ENCODE measurements around the gene STK40. TPM values are rescaled to one million over a fixed set of nuclear protein-coding genes. Genes with fewer than 3 reads are reported as not detected.

The STK40 gene
- total and polyA plus RNA-seq, 9 of the 15 experiments (the other 6 are each of a cell fraction or from before 2014, with no cell fraction given), result 0.69 to 94.3 (median 39.1) TPM

DNA sequence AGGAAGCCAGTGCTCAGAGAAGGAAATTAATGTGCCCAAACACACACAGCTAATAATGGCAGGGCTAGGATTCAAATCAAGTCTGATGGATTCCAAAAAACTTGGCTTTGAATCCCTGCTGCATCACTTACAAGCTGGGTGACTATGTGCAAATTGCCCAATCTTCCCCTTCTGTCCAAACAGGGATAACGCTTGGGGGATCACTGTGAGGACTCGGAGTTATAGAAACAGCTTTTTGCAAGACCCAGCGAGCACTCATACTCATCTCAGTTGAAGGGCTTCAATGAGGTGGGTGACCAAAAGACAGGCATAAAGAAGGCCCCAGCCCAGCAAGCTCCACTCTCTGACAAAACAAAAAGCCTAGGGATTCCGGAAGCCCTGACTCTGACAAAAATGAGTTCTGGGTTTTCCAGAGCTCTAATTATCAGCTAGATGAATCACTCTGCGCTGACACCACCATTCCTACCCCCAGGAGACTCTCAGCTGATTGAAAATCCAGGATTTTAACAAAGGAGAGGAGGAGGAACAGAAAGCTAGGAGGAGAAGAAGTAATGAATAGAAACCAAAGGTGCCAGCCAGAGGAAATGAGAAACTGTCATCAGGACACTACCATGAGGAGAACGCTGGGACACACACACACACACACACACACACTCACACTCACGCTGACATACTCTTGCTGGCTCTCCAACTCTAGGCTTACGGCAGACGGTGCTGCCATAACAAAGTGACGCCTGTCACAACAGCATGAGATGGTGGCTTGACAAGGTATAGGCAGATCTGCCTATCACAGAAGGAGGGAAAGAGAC is 1.6 kb upstream of the STK40 start (continued):
- peak; percentile 4; the same call in 1 of the 2 replicates for TF ChIP-seq ZNF766 (CRISPR knock-in tag; conservative IDR thresholded peaks at IDR 0.05)
- no peak for TF ChIP-seq CCNT2 (IDR thresholded peaks at IDR 0.05; ENCODE audit: borderline replicate concordance, extremely low read depth, insufficient read length, low read depth, low read length)
- peak; percentile 79 for TF ChIP-seq ZNF592 (IDR thresholded peaks at IDR 0.05)
- no peak for TF ChIP-seq ZNF740 (CRISPR knock-in tag; IDR thresholded peaks at IDR 0.05)
- TF ChIP-seq ZNF740 (tag; IDR thresholded peaks at IDR 0.05), result 0 out of 4 replicates have a peak, but pooled peaks of 1 of the 2 experiments have one; percentile 73
- no peak for TF ChIP-seq ETS1 (conservative IDR thresholded peaks at IDR 0.05; ENCODE audit: control insufficient read depth, low read depth, low read length)
- peak; percentile 44 for TF ChIP-seq ZFP36 (IDR thresholded peaks at IDR 0.05; ENCODE audit: low read depth, low read length, partially characterized antibody)
- TF ChIP-seq, protein P1, sequence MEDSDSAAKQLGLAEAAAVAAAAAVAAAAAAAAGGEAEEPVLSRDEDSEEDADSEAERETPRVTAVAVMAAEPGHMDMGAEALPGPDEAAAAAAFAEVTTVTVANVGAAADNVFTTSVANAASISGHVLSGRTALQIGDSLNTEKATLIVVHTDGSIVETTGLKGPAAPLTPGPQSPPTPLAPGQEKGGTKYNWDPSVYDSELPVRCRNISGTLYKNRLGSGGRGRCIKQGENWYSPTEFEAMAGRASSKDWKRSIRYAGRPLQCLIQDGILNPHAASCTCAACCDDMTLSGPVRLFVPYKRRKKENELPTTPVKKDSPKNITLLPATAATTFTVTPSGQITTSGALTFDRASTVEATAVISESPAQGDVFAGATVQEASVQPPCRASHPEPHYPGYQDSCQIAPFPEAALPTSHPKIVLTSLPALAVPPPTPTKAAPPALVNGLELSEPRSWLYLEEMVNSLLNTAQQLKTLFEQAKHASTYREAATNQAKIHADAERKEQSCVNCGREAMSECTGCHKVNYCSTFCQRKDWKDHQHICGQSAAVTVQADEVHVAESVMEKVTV (CRISPR knock-in tag; IDR thresholded peaks at IDR 0.05), result no peak
- no peak for TF ChIP-seq NUFIP1 (IDR thresholded peaks at IDR 0.05; ENCODE audit: partially characterized antibody)
- peak; percentile 66; the same call in 1 of the 2 replicates for TF ChIP-seq ZBTB26 (CRISPR knock-in tag; IDR thresholded peaks at IDR 0.05)
- peak; percentile 52 for TF ChIP-seq MEIS2 (IDR thresholded peaks at IDR 0.05; ENCODE audit: partially characterized antibody)
- TF ChIP-seq ZNF263 (CRISPR knock-in tag; IDR thresholded peaks at IDR 0.05; ENCODE audit: borderline replicate concordance), result 0 out of 2 replicates have a peak, but pooled peaks have one; percentile 20
- TF ChIP-seq, protein P2, sequence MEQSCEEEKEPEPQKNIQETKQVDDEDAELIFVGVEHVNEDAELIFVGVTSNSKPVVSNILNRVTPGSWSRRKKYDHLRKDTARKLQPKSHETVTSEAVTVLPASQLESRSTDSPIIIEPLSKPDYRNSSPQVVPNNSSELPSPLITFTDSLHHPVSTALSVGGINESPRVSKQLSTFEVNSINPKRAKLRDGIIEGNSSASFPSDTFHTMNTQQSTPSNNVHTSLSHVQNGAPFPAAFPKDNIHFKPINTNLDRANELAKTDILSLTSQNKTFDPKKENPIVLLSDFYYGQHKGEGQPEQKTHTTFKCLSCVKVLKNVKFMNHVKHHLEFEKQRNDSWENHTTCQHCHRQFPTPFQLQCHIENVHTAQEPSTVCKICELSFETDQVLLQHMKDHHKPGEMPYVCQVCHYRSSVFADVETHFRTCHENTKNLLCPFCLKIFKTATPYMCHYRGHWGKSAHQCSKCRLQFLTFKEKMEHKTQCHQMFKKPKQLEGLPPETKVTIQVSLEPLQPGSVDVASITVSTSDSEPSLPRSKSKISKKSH (CRISPR knock-in tag; IDR thresholded peaks at IDR 0.05), result 0 out of 2 replicates have a peak, but pooled peaks have one; percentile 8
